Forelimb muscle (tissue), 1 donor: ENCODE data around the gene PRKCE. TPM values are rescaled to one million over a fixed set of nuclear protein-coding genes. Genes with fewer than 3 reads are reported as not detected.
A peak's percentile ranks its signal among the peaks of the same experiment; 100 is the strongest.
"Not testable (repeated sequence)": the region's sequence is repeated elsewhere in the genome, so short reads cannot be mapped to it uniquely, and the experiment has no call there.

Experiments used
- DNase-seq: peaks from one replicate; pipeline ENCODE4 v3.0.0-alpha.2; 2013; ENCODE audit warnings: low read depth
- polyA plus RNA-seq: library from polyadenylated mRNA; unstranded; fragments of 120-200 nt; gene quantifications from one replicate; pipeline ENCODE4 v1.2.1, GENCODE V29; 2013; ENCODE audit not compliant: insufficient read length

Gene PRKCE
- polyA plus RNA-seq, 1 donor: 5.1 TPM

- no peak for DNase-seq
Observed at GRCh38 chr2:45857867-45858520, 206.5 kb downstream of the PRKCE start.

GRCh38 chr2:45858872-45859271 lies 207.4 kb downstream of the PRKCE start:
- DNase-seq: not testable (repeated sequence)

GRCh38 chr2:45859682-45860081 lies 208.2 kb downstream of the PRKCE start:
- no peak for DNase-seq

GRCh38 chr2:45860136-45861121 lies 209.0 kb downstream of the PRKCE start:
- DNase-seq: no peak

GRCh38 chr2:45862843-45863242 lies 211.4 kb downstream of the PRKCE start:
- DNase-seq: no peak

- no peak for DNase-seq
Observed at GRCh38 chr2:45864121-45864520, 212.6 kb downstream of the PRKCE start.

GRCh38 chr2:45867349-45867748 lies 215.9 kb downstream of the PRKCE start:
- no peak for DNase-seq

GRCh38 chr2:45867800-45868199 lies 216.3 kb downstream of the PRKCE start:
- no peak for DNase-seq

GRCh38 chr2:45869165-45869501 lies 217.7 kb downstream of the PRKCE start:
- DNase-seq: no peak

- no peak for DNase-seq
Observed at GRCh38 chr2:45871025-45871424, 219.6 kb downstream of the PRKCE start.

GRCh38 chr2:45871541-45871940 lies 220.1 kb downstream of the PRKCE start:
- DNase-seq: no peak

- DNase-seq: no peak
Observed at GRCh38 chr2:45872211-45872610, 220.7 kb downstream of the PRKCE start.

- no peak for DNase-seq
Observed at GRCh38 chr2:45874344-45874743, 222.9 kb downstream of the PRKCE start.

- no peak for DNase-seq
Observed at GRCh38 chr2:45876611-45877010, 225.1 kb downstream of the PRKCE start.

- no peak for DNase-seq
Observed at GRCh38 chr2:45879406-45879805, 227.9 kb downstream of the PRKCE start.

- DNase-seq: no peak
Observed at GRCh38 chr2:45879936-45880335, 228.5 kb downstream of the PRKCE start.

GRCh38 chr2:45881970-45882581 lies 230.6 kb downstream of the PRKCE start:
- no peak for DNase-seq

- peak; percentile 85 for DNase-seq
Observed at GRCh38 chr2:45882707-45883602, 231.5 kb downstream of the PRKCE start.

- DNase-seq: no peak
Observed at GRCh38 chr2:45883603-45884000, 232.1 kb downstream of the PRKCE start.

- no peak for DNase-seq
Observed at GRCh38 chr2:45884126-45884525, 232.7 kb downstream of the PRKCE start.

- DNase-seq: no peak
Observed at GRCh38 chr2:45885171-45885621, 233.7 kb downstream of the PRKCE start.
